Tibial nerve (tissue), 3 donors: Measurements from ENCODE around the gene RPL37A.

Experiments used
- POLR2A ChIP-seq, 2 donors: fragments of 450-650 bp; IDR thresholded peaks; one replicate each; pipeline ENCODE4 v1.6.1; 2017; ENCODE audit warnings: antibody characterized with exemption in 2 of 2, mild to moderate bottlenecking in 2 of 2, moderate library complexity in 2 of 2
- TF ChIP-seq, protein P1 (sequence below), 5 experiments: fragments of 200-600 bp in 3 of 5; fragments of 450-650 bp in 2 of 5; sonication (generic) in 3 of 5; IDR thresholded peaks; one replicate each; pipeline ENCODE4 v1.5.1; 2016 to 2019; ENCODE audit warnings: antibody characterized with exemption in 5 of 5, mild to moderate bottlenecking in 3 of 5, moderate library complexity in 2 of 5

DNA sequence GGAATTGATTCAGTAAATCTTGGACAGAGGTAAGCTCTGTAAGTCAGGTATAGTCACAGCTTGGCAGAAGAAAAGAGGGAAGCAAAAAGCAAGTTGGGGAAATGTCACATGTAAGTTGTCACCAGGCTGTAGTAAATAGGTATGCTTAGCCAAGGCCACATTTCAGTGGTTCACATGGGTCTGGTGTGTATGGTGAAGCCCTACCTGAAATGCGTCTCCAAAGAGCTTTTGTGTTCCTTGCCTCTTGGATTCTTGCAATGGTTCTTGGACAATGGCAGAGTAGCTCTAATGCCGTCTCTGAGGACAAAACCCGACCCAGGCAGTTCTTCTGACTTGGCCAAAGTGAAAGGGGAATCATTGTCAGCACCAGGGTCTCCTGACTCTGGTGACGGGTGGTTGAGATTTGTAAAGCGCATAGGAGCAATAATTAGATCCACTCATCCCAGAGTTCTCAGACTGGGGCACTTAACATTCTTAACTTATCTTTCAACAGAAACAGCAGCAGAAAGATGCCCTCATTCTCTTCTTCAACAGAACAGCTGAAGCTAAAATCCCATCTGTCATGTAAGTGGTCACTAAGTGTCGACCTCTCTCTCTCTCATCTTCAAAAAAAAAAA, 34.4 kb upstream of the RPL37A start:
- TF ChIP-seq, protein P1, sequence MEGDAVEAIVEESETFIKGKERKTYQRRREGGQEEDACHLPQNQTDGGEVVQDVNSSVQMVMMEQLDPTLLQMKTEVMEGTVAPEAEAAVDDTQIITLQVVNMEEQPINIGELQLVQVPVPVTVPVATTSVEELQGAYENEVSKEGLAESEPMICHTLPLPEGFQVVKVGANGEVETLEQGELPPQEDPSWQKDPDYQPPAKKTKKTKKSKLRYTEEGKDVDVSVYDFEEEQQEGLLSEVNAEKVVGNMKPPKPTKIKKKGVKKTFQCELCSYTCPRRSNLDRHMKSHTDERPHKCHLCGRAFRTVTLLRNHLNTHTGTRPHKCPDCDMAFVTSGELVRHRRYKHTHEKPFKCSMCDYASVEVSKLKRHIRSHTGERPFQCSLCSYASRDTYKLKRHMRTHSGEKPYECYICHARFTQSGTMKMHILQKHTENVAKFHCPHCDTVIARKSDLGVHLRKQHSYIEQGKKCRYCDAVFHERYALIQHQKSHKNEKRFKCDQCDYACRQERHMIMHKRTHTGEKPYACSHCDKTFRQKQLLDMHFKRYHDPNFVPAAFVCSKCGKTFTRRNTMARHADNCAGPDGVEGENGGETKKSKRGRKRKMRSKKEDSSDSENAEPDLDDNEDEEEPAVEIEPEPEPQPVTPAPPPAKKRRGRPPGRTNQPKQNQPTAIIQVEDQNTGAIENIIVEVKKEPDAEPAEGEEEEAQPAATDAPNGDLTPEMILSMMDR (IDR thresholded peaks at IDR 0.05): no peak
- TF ChIP-seq POLR2A (IDR thresholded peaks at IDR 0.05): no peak
